OCI-LY7 (cell line): ENCODE data around the gene MLYCD. TPM values are rescaled to one million over a fixed set of nuclear protein-coding genes. Genes with fewer than 3 reads are reported as not detected.

Experiments used
- BruUV-seq: library from RNA; stranded (reverse); fragments of 400-500 nt; replicated peaks from 2 replicates; lab custom pipeline; 2021; lab: Mats Ljungman, UMichigan
- CTCF ChIA-PET: fragments of 300-600 bp; sonication (Branson Sonifier 250); formaldehyde crosslinking; loops from one replicate; lab custom pipeline; 2022; ENCODE audit warnings: antibody characterized with exemption; ENCODE audit not compliant: unreplicated experiment; lab: Charles Lee
- POLR2A ChIA-PET: fragments of 300-600 bp; sonication (Branson Sonifier 250); formaldehyde crosslinking; loops from one replicate; lab custom pipeline; 2022; ENCODE audit warnings: antibody characterized with exemption; lab: Charles Lee
- DNase-seq: peaks from one replicate; pipeline ENCODE4 v3.0.0-alpha.2; 2015; ENCODE audit warnings: low spot score
- H2AFZ ChIP-seq: fragments of 200-600 bp; sonication (generic), shearing (Covaris generic); 2 replicates; pipeline ENCODE4 v1.6.1; 2014; ENCODE audit warnings: mild to moderate bottlenecking, antibody characterized with exemption, low read length, moderate library complexity
- H3K27ac ChIP-seq: fragments of 200-600 bp; sonication (generic); 2 replicates; pipeline ENCODE4 v1.5.1; 2014; ENCODE audit warnings: mixed run types, low read depth, mild to moderate bottlenecking, moderate library complexity, low read length, inconsistent platforms; ENCODE audit not compliant: poor library complexity, severe bottlenecking
- H3K36me3 ChIP-seq: fragments of 200-600 bp; sonication (generic); 2 replicates; pipeline ENCODE4 v1.6.1; 2014; ENCODE audit warnings: mild to moderate bottlenecking, antibody characterized with exemption, low read length, moderate library complexity, mixed read lengths; ENCODE audit not compliant: insufficient read depth
- H3K4me1 ChIP-seq: fragments of 200-600 bp; sonication (generic); 2 replicates; pipeline ENCODE4 v1.5.1; 2014; ENCODE audit warnings: mild to moderate bottlenecking, low read length; ENCODE audit not compliant: insufficient read depth, poor library complexity, severe bottlenecking
- H3K4me2 ChIP-seq: fragments of 200-600 bp; sonication (generic); 2 replicates; pipeline ENCODE4 v1.6.1; 2014; ENCODE audit warnings: mild to moderate bottlenecking, low read length
- H3K4me3 ChIP-seq: fragments of 200-600 bp; sonication (generic); 2 replicates; pipeline ENCODE4 v1.5.1; 2014; ENCODE audit warnings: mild to moderate bottlenecking, low read depth, low read length; ENCODE audit not compliant: poor library complexity, severe bottlenecking
- H3K79me2 ChIP-seq: fragments of 200-600 bp; sonication (generic); 2 replicates; pipeline ENCODE4 v1.6.1; 2016; ENCODE audit warnings: low read depth, mild to moderate bottlenecking, low read length, moderate library complexity, mixed read lengths; ENCODE audit not compliant: insufficient read depth
- H3K9me2 ChIP-seq: fragments of 200-600 bp; sonication (generic); 2 replicates; pipeline ENCODE4 v1.6.1; 2016; ENCODE audit warnings: mild to moderate bottlenecking, low read length, mixed read lengths; ENCODE audit not compliant: insufficient read depth
- H3K9me3 ChIP-seq: fragments of 200-600 bp; sonication (generic); 2 replicates; pipeline ENCODE4 v1.6.1; 2014; ENCODE audit warnings: mild to moderate bottlenecking, mixed run types, low read length, mixed read lengths
- H4K20me1 ChIP-seq: fragments of 200-600 bp; sonication (generic); 2 replicates; pipeline ENCODE4 v1.6.1; 2014; ENCODE audit warnings: mild to moderate bottlenecking, antibody characterized with exemption, low read length, moderate library complexity, mixed read lengths; ENCODE audit not compliant: insufficient read depth
- EZH2phosphoT487 ChIP-seq: fragments of 200-600 bp; sonication (generic); IDR thresholded peaks from 2 replicates; pipeline ENCODE4 v1.6.1; 2018; ENCODE audit warnings: low read depth, borderline replicate concordance, mild to moderate bottlenecking, mixed run types, antibody characterized with exemption, low read length, moderate library complexity, mixed read lengths
- intact Hi-C: fragments of 100-400 bp; cut with micrococcal nuclease; formaldehyde crosslinking; loops from one replicate; pipeline ENCODE4 v1.10.0; 2022; ENCODE audit not compliant: unreplicated experiment
- total RNA-seq, 2 experiments: library from RNA; depleted of rRNA in 1 of 2; stranded (reverse); fragments of >200 nt in 1 of 2; shearing (Covaris generic) in 1 of 2; gene quantifications; 2 replicates each; pipeline ENCODE4 v1.2.3, GENCODE V29; 2014 to 2022
- TF ChIP-seq, protein P1 (sequence below): fragments of 200-600 bp; sonication (generic); conservative IDR thresholded peaks from 2 replicates; pipeline ENCODE4 v1.5.1; 2014; ENCODE audit warnings: mild to moderate bottlenecking, antibody characterized with exemption, low read length, moderate library complexity, mixed read lengths

The MLYCD gene
- total RNA-seq, 2 experiments from 2014 or later = 3.5 to 10.9 TPM

DNA sequence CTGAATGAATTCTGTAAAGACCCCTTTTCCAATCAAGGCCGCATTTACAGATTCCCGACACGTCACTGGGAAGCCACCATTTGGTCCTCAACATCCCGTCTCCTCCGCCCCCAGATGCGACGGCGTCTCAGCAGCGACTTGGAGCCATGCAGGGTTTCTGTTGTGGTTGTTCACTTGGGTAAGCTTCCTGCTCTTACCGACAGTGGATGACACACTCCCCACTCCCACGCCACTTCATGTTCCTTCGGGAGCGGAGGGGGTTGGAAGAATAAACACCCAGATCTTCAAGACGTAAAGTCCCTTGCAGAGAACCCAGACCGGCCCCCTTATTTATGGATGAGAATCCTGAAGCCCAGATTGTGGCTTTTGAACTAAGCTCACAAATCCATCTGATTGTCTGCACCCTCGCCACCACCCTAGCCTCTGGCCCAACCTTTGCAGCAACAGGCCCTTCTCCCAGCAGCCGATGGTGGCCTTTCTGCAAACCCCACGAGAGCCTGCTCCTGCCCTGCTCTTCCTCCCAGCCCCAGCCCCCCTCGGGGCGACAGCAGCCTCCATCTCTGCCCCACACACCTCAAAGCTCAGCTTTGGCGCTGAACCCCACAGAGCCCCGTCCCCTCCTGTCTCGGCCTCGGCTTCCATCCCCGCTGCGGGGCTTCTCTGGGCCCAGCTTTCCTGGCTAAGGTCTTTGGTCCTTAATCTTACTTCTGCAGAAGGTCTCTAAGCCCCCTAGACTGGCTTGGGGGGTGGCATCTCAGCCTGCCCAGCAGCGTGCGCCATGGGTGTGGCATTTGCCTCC is 35.2 kb downstream of the MLYCD start:
- no peaks in the 10 kb centered on the region for H3K36me3 ChIP-seq
- no peak overlapping the region for H3K27ac ChIP-seq
- no peaks in the 10 kb centered on the region for H3K9me3 ChIP-seq
- H4K20me1 ChIP-seq = no peaks in the 10 kb centered on the region
- no peaks in the 10 kb centered on the region for H3K9me2 ChIP-seq
- intact Hi-C loops = no loop called here
- BruUV-seq = no TSS peak
- H3K4me2 ChIP-seq = no peak overlapping the region
- POLR2A ChIA-PET = no interaction called here
- CTCF ChIA-PET = no interaction called here
- H2AFZ ChIP-seq = no peak overlapping the region
- H3K4me1 ChIP-seq = no peaks in the 10 kb centered on the region
- no peaks in the 10 kb centered on the region for H3K79me2 ChIP-seq
- no peak for DNase-seq
- H3K4me3 ChIP-seq = no peak overlapping the region
- TF ChIP-seq, protein P1, sequence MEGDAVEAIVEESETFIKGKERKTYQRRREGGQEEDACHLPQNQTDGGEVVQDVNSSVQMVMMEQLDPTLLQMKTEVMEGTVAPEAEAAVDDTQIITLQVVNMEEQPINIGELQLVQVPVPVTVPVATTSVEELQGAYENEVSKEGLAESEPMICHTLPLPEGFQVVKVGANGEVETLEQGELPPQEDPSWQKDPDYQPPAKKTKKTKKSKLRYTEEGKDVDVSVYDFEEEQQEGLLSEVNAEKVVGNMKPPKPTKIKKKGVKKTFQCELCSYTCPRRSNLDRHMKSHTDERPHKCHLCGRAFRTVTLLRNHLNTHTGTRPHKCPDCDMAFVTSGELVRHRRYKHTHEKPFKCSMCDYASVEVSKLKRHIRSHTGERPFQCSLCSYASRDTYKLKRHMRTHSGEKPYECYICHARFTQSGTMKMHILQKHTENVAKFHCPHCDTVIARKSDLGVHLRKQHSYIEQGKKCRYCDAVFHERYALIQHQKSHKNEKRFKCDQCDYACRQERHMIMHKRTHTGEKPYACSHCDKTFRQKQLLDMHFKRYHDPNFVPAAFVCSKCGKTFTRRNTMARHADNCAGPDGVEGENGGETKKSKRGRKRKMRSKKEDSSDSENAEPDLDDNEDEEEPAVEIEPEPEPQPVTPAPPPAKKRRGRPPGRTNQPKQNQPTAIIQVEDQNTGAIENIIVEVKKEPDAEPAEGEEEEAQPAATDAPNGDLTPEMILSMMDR = no peak
- TF ChIP-seq EZH2phosphoT487 = no peak

DNA sequence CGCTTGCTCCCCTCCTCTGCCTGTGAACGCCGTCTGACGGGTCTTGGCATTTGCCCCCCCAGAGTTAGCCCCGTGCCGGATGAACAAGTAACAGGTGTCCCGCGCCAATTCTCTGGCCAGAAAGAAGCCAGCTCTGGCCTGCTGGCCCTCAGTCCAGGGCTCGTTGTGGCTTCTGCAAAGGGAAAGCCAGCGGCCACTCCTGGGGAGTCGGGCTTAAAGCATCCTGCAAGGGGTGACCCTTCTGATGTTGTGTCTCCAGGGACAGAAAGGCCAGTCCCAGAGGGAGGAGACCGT is 35.7 kb downstream of the MLYCD start:
- Histone ChIP-seq H4K20me1 (no peaks in the 10 kb centered on the region), H3K27ac (no peak overlapping the region), H3K4me1 (no peaks in the 10 kb centered on the region), H3K9me2 (no peaks in the 10 kb centered on the region), H3K4me3 (no peak overlapping the region), H3K9me3 (no peaks in the 10 kb centered on the region), H2AFZ (no peak overlapping the region), H3K36me3 (no peaks in the 10 kb centered on the region), H3K4me2 (no peak overlapping the region), H3K79me2 (no peaks in the 10 kb centered on the region)
- ChIA-PET POLR2A (no interaction called here), CTCF (no interaction called here)
- no TSS peak for BruUV-seq
- TF ChIP-seq, protein P1 = no peak
- no peak for TF ChIP-seq EZH2phosphoT487
- no peak for DNase-seq
- intact Hi-C loops = no loop called here

DNA sequence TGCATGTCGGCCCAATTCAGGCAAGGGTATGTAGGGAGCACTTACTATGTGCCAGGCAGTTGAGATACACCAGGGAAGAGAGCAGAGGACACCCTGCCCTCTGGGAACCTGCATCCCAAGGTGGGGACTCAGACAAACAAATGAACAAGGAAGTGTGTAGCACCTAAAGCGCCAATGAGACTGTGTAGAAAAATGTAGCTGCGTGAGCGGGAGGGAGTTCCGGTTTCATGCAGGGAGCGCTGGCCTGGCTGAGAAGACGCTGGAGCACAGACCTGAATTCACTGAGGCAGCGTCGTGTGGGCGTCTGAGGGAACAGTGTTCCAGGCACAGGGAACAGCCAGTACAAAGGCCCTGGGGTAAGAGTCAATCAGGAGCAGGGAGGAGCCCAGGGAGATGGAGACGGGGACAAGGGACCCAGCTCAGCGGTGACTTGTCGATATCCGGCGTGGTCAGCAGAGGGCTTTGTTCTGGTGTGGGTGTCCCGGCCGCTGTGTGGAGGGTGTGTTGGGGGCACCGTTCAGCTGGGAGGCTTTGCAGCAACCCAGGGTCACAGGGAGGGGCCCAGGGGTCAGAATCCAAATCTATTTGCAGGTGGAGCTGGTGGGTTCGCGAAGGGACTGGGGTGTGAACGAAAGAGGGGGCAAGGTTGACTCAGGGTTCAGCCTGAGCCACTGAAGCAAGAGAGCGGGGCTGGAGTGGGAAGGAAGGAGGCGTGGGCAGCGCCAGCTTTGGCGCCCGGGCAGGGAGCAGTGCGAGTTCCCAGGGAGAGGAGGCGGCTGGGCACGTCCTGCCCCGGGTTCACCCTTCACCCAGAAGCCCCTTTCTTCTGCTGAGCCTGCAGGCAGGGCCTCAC is 36.3 kb downstream of the MLYCD start:
- Histone ChIP-seq H2AFZ (no peak overlapping the region), H3K4me1 (no peaks in the 10 kb centered on the region), H4K20me1 (no peaks in the 10 kb centered on the region), H3K79me2 (no peaks in the 10 kb centered on the region), H3K9me2 (no peaks in the 10 kb centered on the region), H3K27ac (no peak overlapping the region), H3K9me3 (no peaks in the 10 kb centered on the region), H3K4me2 (no peak overlapping the region), H3K4me3 (no peak overlapping the region), H3K36me3 (no peaks in the 10 kb centered on the region)
- CTCF ChIA-PET = no interaction called here
- POLR2A ChIA-PET = no interaction called here
- no TSS peak for BruUV-seq
- intact Hi-C loops = no loop called here
- no peak for TF ChIP-seq EZH2phosphoT487
- TF ChIP-seq, protein P1 = no peak
- DNase-seq = no peak
